SKM-1 (cell line): ENCODE data around the gene NRROS.
A peak's percentile ranks its signal among the peaks of the same experiment; 100 is the strongest.

Experiments
- DNase-seq: peaks from one replicate; lab custom pipeline; 2025; ENCODE audit not compliant: unreplicated experiment; lab: John Stamatoyannopoulos, UW

NRROS gene

GRCh38 chr3:196645897-196646665, 6.6 kb downstream of the NRROS start:
- no peak for DNase-seq

- DNase-seq: no peak
These were observed 7.2 kb downstream of the NRROS start for GRCh38 chr3:196646666-196647216.

- no peak for DNase-seq
These were observed 11.3 kb downstream of the NRROS start for GRCh38 chr3:196650740-196651311.

- DNase-seq: no peak
These were observed 12.3 kb downstream of the NRROS start for GRCh38 chr3:196651819-196652218.

- DNase-seq: no peak
These were observed 13.7 kb downstream of the NRROS start for GRCh38 chr3:196652961-196653795.

- no peak for DNase-seq
These were observed 14.7 kb downstream of the NRROS start for GRCh38 chr3:196654006-196654734.

- DNase-seq: no peak
These were observed 15.2 kb downstream of the NRROS start for GRCh38 chr3:196654735-196655090.

GRCh38 chr3:196655496-196655895, 16.0 kb downstream of the NRROS start:
- no peak for DNase-seq

GRCh38 chr3:196656213-196656612, 16.7 kb downstream of the NRROS start:
- no peak for DNase-seq

GRCh38 chr3:196659901-196660351, 20.4 kb downstream of the NRROS start:
- DNase-seq: no peak

GRCh38 chr3:196660381-196661166, 21.1 kb downstream of the NRROS start:
- DNase-seq: no peak

- DNase-seq: no peak
These were observed 21.9 kb downstream of the NRROS start for GRCh38 chr3:196661400-196661799.

- DNase-seq: no peak
These were observed 22.5 kb downstream of the NRROS start for GRCh38 chr3:196662033-196662432.

- no peak for DNase-seq
These were observed 23.4 kb downstream of the NRROS start for GRCh38 chr3:196662711-196663571.

GRCh38 chr3:196666001-196666867, 26.7 kb downstream of the NRROS start:
- peak; percentile 89 for DNase-seq

GRCh38 chr3:196667056-196667825, 27.7 kb downstream of the NRROS start:
- DNase-seq: no peak

GRCh38 chr3:196670339-196670738, 30.8 kb downstream of the NRROS start:
- DNase-seq: no peak
